ENCODE data around the gene CBX8. TPM values are rescaled to one million over a fixed set of nuclear protein-coding genes. Genes with fewer than 3 reads are reported as not detected.

The CBX8 gene
- total RNA-seq, 1 experiment from 2014 or later, result 7.0 TPM

DNA sequence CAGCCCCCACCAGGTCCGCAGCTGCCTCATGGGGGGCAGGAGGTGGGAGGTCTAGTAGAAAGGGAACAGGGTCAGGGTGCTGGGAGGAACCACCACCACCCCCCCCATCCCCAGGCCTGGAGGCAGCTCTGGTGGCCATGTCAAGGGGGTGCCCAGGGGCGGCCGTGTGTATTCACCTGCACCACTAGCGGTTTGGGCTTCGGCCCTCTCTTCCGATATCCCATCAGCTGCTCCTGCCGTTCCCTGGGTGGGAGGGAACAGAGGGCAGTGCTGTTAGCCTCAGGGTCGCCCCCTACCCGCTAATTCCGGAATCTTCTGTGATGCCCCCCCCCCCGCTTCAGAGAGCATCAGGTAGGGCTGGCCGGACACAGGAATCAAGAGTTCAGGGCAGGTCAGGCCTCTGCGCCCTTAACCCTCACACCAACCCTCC, 38.6 kb upstream of the CBX8 start:
- DNase-seq (ENCODE audit: low spot score), result no peak

GRCh38 chr17:79834565-79835469, 37.9 kb upstream of the CBX8 start:
- no peak for DNase-seq (ENCODE audit: low spot score)

DNA sequence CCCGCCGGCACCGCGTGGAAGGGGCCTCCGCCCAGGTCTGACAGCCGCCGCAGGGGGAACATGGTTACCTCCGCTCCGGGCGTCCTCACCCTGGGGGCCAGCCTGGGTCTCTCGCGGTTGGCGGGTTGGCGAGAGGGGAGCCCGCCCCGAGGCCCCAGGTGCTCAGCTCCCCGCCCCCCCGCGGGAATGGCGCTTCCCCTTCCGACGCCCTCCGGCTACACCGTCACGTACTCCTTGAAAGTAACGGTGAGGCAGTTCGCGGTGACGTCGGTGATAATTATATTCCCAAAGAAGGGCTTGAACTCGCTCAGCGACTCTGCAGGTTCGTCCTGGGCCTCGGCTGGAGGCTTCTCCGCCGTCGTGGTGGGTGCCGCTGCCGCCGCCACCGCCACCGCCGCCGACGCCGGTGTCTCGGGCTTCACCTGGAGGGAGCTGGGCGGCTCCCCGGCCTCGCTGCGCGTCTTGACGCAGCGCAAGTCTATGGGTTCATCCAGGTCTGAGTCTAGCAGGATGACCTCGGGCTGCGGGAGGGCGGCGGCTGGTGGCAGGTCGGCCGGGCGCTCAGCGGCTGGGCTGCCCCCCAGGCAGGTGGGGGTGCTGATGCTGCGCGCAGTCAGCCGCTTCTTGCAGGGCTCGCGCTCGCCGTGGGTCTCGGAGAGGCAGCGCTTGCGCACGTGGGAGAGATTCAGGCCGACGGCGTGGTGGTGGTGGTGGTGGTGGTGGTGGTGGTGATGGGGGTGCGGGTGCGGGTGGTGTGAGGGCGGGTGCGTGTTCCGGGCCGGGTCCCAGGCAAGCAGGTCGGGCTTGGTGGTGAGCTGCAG, 37.1 kb upstream of the CBX8 start:
- no peak for DNase-seq (ENCODE audit: low spot score)

DNA sequence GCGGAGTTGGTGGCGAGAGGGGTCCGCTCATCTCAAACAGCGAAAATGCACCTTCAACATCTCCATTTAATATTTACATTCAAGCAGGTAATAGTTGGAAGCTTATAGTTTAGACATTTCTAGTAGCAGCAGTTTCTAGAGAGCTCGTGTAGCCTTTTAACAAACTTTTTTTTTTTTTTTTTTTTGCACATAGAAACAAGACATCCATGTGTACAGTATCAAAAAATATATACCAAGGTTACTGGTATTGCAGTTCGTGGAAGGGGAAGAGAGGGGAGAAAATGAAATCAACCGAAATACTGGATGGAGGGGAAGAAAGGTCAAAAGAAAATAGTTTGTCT, 36.2 kb upstream of the CBX8 start:
- no peak for DNase-seq (ENCODE audit: low spot score)

DNA sequence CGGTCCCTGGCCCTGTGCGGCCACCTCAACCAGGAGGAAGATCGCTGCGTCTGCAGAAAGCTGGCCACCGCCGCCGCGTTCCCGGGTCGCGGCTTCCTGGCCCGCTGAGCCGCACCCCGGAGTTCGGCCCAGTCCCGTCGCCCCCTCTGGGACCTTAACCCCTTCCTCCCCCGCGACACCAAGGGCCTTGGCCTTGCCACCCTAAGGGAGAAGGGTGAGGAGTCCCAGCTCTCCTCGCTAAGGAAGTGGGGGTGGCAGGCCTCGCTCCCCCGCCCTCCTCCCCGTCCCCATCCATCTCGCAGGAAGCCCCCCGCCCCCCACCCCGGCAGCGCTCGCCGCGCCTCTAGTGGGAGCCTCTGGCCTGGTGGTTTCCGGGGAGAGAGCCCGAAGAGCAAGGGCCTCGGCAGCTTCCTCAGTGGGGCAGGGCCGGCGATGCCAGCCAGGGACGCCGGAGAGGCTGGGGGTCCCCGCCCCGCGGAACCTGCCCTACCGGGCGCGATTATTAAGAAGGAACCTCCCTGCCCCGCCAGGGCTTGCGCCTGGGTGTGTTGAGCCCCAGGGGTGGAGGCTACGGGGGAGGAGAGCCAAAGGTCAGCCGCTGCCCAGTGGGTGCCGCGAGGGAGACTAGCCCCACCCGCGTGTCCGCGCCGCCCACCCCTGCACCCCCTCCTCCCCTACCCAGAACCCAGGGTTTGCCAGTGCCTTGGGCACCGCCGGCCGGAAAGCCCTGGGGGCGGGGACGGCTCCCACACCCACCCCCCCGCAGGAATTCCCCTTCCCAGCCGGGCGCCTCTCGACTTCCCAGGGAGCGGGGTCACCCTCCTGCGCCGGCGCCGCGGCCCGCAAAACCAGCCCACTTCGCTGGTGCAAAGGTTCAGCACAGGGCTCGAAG, 35.6 kb upstream of the CBX8 start:
- no peak for DNase-seq (ENCODE audit: low spot score)

DNA sequence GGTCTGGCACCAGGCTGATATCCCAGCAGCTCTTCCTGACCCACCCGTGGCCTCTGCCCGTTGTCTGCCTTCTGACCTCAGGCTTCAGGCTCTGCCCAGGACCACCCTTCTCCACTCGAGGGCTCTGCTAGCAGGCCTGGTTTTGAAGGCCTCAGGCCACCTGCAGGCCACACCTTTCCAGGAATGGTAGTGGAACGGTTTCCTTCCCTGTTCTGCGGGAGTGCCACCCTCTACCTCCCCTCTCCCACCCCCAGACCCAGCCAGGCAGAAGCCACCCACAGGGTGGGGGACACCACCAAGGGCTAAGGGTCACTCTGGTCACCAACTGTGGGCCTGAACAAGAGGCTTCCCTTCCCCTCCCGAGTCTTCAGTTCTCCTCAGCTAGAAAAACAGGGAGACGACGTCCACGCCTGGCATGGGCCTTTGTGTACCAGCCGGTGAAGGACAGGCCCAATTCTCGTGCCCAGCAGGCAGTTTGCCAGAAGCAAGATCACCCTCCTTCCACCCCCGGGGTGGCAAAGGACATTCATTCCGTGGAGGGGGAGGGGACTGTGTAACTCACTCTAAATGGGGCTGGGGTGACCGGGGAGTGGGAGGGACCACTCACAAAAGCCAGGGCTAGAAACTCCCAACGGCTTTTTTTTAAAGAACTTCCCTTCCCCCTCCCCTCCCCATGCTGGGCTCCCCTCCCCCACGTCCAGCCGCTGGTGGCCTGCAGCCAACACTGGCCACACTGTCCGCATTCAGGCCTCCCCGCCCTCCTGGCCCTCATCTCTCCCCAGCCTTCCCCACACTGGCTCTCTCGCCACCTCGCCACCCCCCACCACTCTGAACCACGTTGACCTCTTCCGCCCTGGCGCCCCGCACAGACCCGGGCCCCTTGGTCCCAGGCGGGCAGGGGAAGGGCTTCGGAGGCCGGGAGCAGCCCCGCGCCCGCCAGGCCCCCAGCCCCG, 34.7 kb upstream of the CBX8 start:
- DNase-seq (ENCODE audit: low spot score), result no peak

DNA sequence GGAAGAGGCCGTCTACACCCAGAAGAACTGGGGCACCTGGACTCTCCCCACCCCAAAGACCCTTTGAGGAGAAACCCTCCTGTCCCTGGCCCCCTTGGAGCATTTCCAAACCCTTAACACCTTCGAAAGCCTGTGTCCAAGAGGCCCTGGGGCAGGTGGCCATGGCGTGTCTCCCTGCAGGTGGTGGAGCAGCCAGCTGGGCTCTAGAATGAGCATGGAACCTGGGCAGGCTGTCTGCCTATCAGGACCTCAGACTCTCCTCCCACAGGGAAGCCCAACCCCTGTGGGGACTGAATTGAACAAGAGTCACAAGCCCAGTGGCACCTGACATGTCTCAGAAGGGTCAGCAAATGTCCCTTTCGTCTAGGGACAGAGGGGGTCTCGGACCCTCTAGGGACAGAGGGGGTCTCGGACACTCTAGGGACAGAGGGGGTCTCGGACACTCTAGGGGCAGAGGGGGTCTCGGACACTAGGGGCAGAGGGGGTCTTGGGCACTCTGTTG, 33.9 kb upstream of the CBX8 start:
- no peak for DNase-seq (ENCODE audit: low spot score)

DNA sequence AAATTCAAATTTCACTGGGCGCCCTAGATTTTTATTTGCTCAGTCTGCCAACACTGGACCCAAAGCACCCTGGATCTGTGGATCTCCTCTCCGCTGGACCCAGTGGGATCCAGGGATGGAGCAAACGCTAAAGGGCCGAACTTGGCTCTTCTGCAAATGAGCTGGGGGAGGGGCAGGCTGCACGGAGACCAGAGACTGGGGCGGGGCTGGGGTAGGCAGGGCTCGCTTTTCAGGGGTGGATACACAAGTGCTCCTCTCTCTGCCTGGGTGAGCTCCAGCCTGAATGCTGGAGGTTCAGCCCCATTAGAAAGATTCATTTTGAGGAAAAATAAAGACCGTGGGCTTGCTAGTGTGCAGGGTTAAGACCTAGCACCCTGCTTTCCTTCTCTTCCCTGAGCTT, 33.4 kb upstream of the CBX8 start:
- no peak for DNase-seq (ENCODE audit: low spot score)

GRCh38 chr17:79829457-79829856, 32.6 kb upstream of the CBX8 start:
- no peak for DNase-seq (ENCODE audit: low spot score)

DNA sequence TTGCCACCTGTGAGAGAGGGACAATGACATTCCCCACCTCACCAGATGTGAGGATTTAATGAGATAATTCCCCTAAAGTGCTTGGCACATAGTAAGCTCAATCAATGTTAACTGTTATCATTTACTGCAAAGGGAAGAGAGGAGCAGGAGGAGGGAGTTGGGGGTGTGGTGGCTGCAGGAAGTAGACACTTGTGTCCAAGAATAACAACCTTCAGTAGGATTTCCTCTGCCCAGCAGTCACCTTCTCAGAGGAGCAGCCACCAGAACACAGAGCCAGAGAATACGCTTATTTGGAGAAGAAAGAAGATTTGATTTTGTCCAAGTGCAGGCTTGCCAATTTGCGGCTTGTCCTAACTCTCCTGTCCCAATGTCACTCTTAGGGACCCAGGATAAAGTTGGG, 32.1 kb upstream of the CBX8 start:
- DNase-seq (ENCODE audit: low spot score), result no peak

DNA sequence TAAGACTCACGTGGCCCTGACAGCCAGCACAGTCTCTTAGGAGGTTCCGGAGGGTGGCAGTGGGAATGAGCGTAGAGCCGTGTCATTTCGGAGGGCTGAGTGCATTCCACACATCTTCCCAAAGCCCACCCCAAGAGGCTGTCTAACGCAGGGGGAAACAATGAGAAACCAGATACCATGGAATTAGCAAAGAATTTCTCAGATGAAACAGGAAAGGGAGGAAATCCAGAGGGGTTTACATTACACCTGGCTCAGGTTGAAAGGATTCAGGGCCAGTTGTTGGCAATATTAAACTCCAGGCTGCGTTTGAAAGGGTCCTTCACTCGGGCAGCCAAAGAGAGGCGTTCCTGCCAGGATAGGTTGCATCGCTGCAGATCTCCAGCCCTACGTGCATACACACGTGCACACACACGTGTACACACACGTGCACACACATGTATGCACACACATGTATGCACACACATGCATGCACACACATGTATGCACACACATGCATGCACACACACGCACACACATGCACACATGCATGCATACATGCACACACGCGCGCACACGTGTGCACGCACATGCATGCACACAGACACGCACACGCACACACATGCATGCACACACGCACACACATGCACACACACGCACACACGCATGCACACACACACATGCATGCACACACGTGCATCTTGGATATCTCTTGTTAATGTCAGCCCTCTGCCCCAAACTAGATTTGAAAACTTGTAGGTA, 30.1 kb upstream of the CBX8 start:
- no peak for DNase-seq (ENCODE audit: low spot score)

DNA sequence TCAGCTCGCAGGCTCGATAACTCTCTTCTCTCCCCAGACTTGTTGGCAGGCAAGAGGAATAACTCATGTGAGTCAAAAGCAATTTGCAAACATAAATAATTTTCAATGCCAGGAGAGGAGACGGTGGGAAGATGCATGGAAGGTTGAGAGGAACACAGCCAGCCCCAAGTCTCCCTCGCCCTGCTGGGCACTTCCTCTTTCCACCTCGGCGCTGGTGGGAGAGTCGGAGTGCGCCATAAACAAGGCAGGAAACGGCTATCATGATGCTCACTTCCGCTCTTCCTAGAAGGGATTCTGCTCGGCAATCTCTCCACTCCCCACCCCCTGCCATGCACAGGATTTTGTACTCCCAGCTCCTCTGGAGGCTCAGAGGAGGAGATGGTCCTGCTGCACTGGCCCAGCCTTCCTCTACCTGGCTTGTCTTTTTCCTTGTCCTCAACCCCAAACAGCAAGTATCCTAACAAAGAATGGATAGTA, 29.4 kb upstream of the CBX8 start:
- DNase-seq (ENCODE audit: low spot score), result no peak

DNA sequence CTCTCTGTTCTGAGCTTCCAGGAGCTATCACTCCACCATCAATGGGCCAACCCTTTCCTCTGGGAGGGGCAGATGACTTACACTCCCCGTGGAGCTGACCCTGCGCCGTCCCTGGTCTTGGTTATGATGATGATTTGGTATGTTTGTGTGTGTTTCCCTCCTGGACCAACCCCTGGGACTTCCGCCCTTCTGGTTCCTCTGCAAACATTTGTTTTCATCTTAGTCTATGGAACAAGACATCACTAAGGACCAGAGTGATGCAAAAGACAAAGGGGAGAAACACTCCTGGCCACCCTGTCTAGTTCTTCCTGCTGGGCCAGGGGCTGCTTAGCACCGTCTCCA, 28.7 kb upstream of the CBX8 start:
- no peak for DNase-seq (ENCODE audit: low spot score)

- no peak for DNase-seq (ENCODE audit: low spot score)
These were observed 28.2 kb upstream of the CBX8 start for GRCh38 chr17:79824893-79825579.

DNA sequence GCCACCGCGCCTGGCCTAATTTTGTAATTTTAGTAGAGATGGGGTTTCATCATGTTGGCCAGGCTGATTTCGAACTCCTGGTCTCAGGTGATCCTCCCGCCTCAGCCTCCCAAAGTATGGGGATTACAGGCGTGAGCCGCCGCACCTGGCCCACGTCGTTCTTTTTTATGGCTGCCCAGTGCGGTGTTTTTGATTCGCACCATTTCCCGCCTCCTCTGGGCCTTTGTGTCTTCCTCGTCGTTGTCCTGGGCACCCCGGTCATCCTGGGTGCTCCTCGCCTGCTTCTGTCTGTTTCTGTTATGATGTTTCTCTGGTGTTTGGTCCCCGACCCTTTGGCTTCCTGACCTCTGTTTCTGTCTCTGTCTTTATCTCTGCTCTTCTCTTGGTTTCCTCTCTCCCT, 27.4 kb upstream of the CBX8 start:
- no peak for DNase-seq (ENCODE audit: low spot score)

DNA sequence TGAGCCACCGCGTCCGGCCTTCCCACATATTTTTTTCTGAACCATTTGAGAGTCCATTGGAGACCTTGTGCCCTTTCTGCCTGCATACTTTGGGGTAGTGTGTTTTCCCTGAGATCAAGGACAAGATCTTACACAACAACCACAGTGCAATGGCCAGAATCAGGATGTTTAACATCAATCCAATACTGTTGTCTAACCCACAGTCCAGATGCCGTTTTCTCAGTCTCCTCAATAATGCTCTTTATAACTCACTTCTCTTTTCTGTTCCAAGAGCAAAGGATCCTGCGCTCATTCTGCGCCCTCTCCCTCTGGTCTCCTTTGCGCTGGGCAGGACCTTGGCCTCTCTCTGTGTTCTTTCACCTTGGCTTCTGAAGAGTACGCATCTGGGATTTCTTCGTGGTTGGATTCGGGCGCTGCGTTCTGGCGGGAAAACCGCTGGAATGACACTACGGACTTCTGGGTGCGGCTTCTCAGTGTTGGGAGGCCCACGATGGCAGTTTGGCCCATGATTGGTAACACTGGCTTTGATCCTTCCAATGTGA, 25.8 kb upstream of the CBX8 start:
- DNase-seq (ENCODE audit: low spot score), result no peak

DNA sequence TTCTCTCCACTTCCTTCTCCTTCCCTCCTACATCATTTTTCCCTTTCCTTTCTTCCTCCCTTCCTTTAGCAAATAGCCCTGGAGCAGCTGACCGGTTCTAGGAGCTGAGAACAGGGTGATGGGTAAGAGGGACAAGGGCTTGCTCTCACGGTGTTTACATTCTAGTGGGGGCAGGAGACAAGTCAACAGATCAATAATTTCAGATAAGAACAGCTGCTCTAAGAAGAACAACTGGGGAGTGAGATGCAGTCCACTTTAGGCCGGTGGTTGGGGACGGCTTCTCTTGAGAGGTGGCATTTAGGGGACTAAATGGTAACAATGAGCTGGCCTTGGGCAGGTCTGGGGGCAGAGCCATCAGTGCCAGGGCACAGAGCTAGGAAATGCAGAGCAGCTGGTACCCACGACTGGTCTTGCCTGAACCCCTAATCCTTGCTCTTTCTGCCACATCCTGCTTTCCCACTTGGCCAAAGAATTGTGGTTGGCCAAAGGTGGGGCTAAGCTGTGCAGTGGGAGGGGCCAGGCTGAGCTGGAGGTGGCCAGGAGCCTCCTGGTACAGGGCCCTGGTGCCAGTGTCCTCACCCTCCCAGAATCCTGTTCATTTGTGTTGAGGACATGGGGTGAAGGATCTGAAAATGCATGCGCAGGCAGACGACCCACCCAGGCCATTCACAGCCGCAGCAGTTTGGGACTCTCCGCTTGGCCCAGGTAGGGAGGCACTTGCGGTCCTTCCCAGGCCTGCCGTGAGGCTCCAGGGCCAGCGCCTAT, 24.6 kb upstream of the CBX8 start:
- DNase-seq (ENCODE audit: low spot score), result no peak

DNA sequence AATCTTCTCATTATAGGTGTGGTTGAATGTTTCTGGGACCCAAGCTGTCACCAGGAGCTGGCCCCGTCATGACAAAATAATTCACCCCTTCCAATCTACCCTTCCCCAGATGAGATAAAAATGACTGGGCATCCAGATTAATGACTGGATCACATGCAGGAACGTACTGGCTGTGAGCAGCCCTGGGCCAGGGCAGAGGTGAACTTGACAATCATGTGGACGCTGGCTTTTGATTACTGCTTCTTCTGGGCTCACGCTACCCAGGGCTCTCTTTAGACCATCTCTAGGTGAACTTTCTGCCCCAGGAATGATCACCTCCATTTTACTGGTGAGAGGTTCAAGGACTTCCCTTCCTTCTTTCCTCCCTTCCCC, 24.1 kb upstream of the CBX8 start:
- DNase-seq (ENCODE audit: low spot score), result no peak

Data from H4 (cell line).